ENCODE results near the gene AGPAT2.

The AGPAT2 gene

DNA sequence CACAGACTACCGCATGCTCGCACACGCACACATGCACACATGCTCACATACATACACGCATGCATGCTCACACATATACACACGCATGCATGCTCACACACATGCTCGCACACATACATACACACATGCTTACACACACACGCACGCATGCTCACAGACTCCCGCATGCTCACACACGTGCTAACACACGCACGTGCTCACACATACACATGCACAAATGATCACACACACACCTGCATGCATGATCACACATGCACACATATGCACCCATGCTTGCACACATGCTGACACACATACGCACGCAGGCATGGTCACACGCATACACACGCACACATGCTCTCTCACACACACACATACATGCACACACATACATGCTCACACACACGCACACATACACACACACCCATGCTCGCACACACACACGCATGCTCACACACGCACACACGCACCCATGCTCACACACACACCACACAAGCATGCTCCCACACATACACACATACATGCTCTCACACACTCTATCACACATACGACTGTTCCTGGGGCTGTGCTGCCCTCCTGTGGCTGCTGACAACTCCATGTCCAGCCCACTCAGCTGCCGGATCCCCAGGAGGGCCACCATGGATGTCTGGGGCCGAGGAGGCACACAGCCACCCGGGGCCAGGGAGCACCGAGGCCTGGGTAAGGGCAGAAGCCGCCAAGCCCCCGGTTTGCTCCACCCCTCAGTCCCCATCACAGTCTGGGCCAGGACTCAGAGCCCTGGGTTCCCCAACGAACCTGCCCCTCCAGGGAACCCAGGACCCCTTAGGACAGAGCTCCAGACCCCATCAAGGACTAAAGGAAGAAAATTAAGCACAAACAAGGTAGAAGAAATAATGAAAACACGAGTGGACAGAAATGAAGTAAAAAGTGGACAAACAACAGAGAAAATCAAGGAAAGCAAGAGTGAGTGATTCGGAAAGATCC lies 55.9 kb downstream of the AGPAT2 start:
- Mint-ChIP-seq H3K4me3 (no peak overlapping the region), H3K27me3 (no peaks in the 10 kb centered on the region), H3K36me3 (no peaks in the 10 kb centered on the region), H3K27ac (no peak overlapping the region), H3K4me1 (ENCODE audit: low read depth) (no peaks in the 10 kb centered on the region), H3K9me3 (ENCODE audit: low read depth) (no peaks in the 10 kb centered on the region)

DNA sequence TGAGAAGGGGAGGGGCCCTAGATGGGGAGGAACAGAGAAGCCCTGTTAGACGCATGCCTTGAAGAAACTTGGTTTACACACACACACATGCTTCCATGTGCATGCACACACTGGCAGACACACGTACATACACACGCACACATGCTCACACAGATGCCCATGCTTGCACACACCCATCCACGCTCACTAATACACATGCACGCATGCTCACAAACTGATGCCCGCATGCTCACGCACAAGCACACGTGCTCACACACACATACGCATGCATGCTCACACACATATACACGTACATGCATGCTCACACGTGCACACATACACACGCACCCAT lies 56.6 kb downstream of the AGPAT2 start:
- Mint-ChIP-seq H3K27me3 (no peaks in the 10 kb centered on the region), H3K4me3 (no peak overlapping the region), H3K27ac (no peak overlapping the region), H3K9me3 (ENCODE audit: low read depth) (no peaks in the 10 kb centered on the region), H3K36me3 (no peaks in the 10 kb centered on the region), H3K4me1 (ENCODE audit: low read depth) (no peaks in the 10 kb centered on the region)

DNA sequence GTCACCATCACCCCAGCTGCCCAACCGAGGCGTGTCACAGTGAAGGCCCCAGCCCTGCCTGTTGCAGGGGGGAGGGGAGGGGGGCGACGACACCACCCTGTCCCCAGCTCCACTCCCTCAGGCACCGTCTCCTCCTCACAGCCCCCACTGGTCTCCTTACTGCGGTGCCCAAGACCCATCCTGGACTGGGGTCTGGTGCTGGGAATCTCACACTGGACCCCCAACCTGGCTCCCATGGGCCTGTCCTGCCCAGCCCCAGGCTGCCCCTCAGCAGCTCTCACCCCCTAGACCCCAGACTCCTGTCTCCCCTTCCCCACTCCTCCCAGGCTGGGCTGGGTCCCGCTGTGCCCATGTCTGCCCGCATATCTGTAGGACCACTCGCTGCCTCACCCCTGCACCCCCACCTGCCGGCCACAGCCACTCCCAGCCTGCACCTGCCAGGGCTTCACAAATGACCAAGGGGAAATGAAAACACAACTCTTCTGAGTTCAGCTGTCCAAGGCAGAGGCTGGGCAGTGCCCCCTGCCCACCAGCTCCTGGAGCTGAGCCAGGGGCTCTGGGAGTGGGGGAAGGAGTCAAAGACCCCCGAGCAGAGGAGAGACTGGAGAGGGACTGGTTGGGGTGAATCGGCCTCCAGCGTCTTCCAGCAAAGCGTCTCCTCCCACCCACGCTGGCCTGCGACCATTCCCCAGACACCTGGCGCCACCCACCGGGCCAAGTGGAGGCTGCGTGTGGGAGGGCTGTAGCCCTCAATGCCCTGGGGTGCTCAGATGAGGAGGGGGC lies 57.2 kb downstream of the AGPAT2 start:
- no peak overlapping the region for H3K27ac Mint-ChIP-seq

GRCh38 chr9:136629001-136629878 lies 58.0 kb downstream of the AGPAT2 start:
- H3K36me3 Mint-ChIP-seq: no peaks in the 10 kb centered on the region
- no peaks in the 10 kb centered on the region for H3K9me3 Mint-ChIP-seq (ENCODE audit: low read depth)
- no peak overlapping the region for H3K27ac Mint-ChIP-seq
- no peak overlapping the region for H3K4me3 Mint-ChIP-seq
- no peaks in the 10 kb centered on the region for H3K4me1 Mint-ChIP-seq (ENCODE audit: low read depth)
- H3K27me3 Mint-ChIP-seq: no peaks in the 10 kb centered on the region

More for the DNA sequence above, 57.2 kb downstream of the AGPAT2 start:
- Mint-ChIP-seq H3K9me3 (ENCODE audit: low read depth) (no peaks in the 10 kb centered on the region), H3K4me3 (no peak overlapping the region), H3K27me3 (no peaks in the 10 kb centered on the region), H3K36me3 (no peaks in the 10 kb centered on the region), H3K4me1 (ENCODE audit: low read depth) (no peaks in the 10 kb centered on the region)

GRCh38 chr9:136628268-136628667 lies 59.0 kb downstream of the AGPAT2 start:
- H3K27ac Mint-ChIP-seq: no peak overlapping the region
- no peaks in the 10 kb centered on the region for H3K36me3 Mint-ChIP-seq
- no peaks in the 10 kb centered on the region for H3K27me3 Mint-ChIP-seq
- H3K9me3 Mint-ChIP-seq (ENCODE audit: low read depth): no peaks in the 10 kb centered on the region
- H3K4me3 Mint-ChIP-seq: no peak overlapping the region
- H3K4me1 Mint-ChIP-seq (ENCODE audit: low read depth): no peaks in the 10 kb centered on the region

DNA sequence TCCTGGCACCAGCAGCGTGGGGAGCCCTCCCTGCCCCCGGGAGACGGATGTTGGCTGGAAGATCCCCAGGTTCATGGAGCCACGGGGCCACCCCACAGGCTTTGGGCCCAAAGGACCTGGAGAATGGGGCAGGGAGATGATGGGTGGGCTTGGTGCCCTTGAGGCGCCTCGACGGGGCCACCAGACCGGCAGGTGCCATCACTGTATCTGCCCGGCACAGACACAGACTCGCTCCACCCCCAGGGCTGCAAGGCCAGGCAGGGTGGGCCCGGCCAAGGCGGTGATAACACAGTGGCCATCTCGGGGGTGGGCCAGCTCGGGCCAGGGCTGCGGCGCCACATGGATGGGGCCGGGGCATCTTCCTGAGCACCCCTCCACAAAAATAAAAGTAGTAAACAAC lies 59.6 kb downstream of the AGPAT2 start:
- Mint-ChIP-seq H3K4me3 (no peak overlapping the region), H3K4me1 (ENCODE audit: low read depth) (no peaks in the 10 kb centered on the region), H3K27ac (no peak overlapping the region), H3K9me3 (ENCODE audit: low read depth) (no peaks in the 10 kb centered on the region), H3K27me3 (no peaks in the 10 kb centered on the region), H3K36me3 (no peaks in the 10 kb centered on the region)

DNA sequence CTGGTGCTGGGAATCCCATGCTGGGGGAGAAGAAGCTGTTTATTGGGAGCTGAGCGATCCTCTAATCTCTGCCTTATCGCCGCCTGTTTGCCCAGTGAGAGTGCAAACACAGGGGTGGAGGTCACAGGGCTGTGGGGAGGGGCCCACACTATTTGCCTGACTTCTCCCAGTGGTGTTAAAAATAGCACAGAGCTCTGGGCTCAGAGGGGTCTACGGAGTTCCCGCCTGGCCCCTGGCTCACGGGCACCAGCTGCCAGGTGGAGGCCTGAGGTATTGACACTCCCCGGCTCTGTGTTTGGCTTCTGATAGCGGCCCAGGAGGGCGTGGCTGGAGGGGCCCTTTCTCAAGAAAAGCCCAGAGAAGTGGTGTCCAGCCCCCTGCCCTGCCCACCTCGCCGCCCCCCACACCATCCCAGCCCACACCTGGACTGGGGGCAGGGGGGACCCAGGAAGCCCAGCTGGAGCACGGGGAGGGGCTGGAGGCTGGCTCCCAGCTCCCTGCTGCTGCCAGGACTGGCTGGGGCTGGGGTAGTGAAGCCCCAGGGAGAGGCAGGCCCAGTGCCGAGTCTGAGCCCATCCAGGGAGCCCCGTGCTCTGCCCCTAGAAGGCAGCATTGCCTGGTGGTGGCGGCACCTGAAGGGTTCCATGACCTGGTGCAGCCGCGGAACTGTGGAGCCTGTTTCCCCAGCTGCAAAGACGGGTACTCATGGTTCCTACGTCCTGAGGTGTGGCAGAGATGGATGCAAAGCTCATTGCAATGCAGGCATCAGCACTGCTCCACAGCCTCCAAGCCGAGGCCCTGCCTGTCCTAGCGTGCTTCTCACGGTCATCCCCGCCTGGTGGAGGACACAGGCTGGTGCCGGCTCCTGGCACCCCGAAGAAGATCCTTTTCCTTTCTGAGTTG lies 60.3 kb downstream of the AGPAT2 start:
- Mint-ChIP-seq H3K27ac (no peak overlapping the region), H3K27me3 (no peaks in the 10 kb centered on the region), H3K4me3 (no peak overlapping the region), H3K9me3 (ENCODE audit: low read depth) (no peaks in the 10 kb centered on the region), H3K36me3 (no peaks in the 10 kb centered on the region), H3K4me1 (ENCODE audit: low read depth) (no peaks in the 10 kb centered on the region)

DNA sequence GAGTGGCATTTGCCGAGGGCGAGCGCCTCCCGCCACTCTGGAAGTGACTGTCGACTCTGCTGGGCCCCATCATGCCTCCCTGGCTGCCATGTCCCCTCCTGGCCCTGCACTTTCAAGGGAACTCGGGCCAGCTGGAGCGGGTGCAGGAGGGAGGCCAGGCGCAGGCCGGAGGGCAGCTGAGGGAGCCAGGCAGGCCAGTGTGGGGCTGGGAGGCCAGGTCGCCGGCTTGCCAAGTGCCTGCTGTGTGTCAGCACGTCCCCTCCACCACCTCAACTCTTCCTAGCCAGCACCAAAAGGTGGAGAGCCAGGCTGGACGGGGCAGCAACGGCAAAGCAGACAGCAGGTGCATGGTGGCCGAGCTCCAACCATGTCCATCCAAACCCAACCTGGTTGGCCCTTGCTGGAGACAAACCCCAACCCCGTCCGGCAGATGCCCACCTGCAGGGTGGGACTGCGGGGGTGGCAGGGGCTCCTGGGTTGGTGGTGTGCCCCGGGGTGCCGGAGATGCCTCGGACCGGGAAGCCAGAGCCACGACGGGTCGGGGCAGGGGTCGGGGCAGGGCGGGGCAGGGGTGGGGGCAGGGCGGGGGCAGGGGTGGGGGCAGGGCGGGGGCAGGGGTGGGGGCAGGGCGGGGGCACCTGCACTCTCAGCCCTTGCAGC lies 61.1 kb downstream of the AGPAT2 start:
- Mint-ChIP-seq H3K4me3 (no peak overlapping the region), H3K27me3 (no peaks in the 10 kb centered on the region), H3K36me3 (no peaks in the 10 kb centered on the region), H3K4me1 (ENCODE audit: low read depth) (no peaks in the 10 kb centered on the region), H3K27ac (no peak overlapping the region), H3K9me3 (ENCODE audit: low read depth) (no peaks in the 10 kb centered on the region)

- Mint-ChIP-seq H3K36me3 (no peaks in the 10 kb centered on the region), H3K4me3 (no peak overlapping the region), H3K27me3 (no peaks in the 10 kb centered on the region), H3K9me3 (ENCODE audit: low read depth) (no peaks in the 10 kb centered on the region), H3K4me1 (ENCODE audit: low read depth) (no peaks in the 10 kb centered on the region), H3K27ac (no peak overlapping the region)
Observed at GRCh38 chr9:136625101-136626065, 61.9 kb downstream of the AGPAT2 start.

DNA sequence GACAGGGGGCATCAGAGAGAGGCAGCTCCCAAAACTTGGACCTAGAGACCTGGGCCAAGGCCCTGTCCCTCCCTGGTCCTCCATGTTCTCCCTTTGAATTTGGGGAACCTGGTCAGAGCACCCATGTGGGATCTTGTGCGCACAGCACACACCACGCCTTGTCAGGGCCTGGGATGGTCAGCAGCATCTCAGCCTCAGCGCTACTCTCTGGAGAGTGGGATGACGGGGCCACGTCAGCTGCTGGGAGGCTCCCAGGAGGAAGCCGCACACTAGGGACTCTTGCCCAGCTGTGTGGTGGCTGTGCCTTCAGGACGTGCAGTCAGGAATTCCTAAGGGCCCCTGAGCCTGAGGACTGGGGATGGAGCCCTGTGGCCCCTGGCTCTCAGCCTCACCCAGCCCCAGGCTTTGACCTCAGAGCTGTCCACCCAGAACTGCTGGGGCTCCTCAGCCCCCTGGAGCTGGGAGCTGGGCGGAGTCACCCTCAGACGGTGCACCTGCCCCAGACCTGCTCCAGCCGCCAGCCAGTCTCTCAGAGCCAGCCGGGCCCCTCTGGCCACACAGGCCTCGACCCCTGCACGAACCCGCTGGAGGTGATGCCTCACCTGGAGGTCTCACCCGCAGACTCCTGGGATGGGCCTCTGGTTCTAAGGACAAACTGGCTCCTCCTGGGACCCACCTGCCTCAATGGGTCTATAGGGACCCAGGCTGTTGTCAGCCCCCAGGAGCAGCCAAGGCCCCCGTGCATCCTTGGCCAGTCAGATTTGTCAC lies 62.9 kb downstream of the AGPAT2 start:
- Mint-ChIP-seq H3K9me3 (ENCODE audit: low read depth) (no peaks in the 10 kb centered on the region), H3K27me3 (no peaks in the 10 kb centered on the region), H3K36me3 (no peaks in the 10 kb centered on the region), H3K27ac (no peak overlapping the region), H3K4me1 (ENCODE audit: low read depth) (no peaks in the 10 kb centered on the region), H3K4me3 (no peak overlapping the region)

GRCh38 chr9:136623842-136624183 lies 63.4 kb downstream of the AGPAT2 start:
- no peaks in the 10 kb centered on the region for H3K27me3 Mint-ChIP-seq
- H3K27ac Mint-ChIP-seq: no peak overlapping the region
- H3K4me3 Mint-ChIP-seq: no peak overlapping the region
- H3K4me1 Mint-ChIP-seq (ENCODE audit: low read depth): no peaks in the 10 kb centered on the region
- H3K36me3 Mint-ChIP-seq: no peaks in the 10 kb centered on the region
- H3K9me3 Mint-ChIP-seq (ENCODE audit: low read depth): no peaks in the 10 kb centered on the region

All from activated naive CD8-positive, alpha-beta T cell (primary cell).